ENCODE data around the gene CTLA4. TPM values are rescaled to one million over a fixed set of nuclear protein-coding genes. Genes with fewer than 3 reads are reported as not detected.

The CTLA4 gene
- polyA plus RNA-seq, 3 donors: 0.08 TPM; not detected in 2

- H2AFZ ChIP-seq (ENCODE audit: insufficient read depth, low read depth, low read length, poor library complexity, severe bottlenecking): no peak overlapping the region
- no peaks in the 10 kb centered on the region for H3K9me3 Mint-ChIP-seq
- peaks cover 25 to 30% of the 10 kb centered on the region in 2 donors for H3K4me1 ChIP-seq (ENCODE audit: control insufficient read depth in 1 of 2, insufficient read depth in 2 of 2, low read length in 2 of 2)
- intact Hi-C loops (cut with micrococcal nuclease): loop anchor here in 1 of 2 donors (5.0 kb wide), 1 partner anchor 422 kb away; no protein-coding TSS in a partner anchor
- no peak overlapping the region for H3K4me3 Mint-ChIP-seq
- H4K20me1 ChIP-seq (ENCODE audit: insufficient read depth, low read length): no peaks in the 10 kb centered on the region
- H3K27ac Mint-ChIP-seq: peak overlapping the region in 2 of 7 donors; percentile 26 to 49
- H3K4me1 Mint-ChIP-seq: peaks cover 27% of the 10 kb centered on the region
- H3K79me2 ChIP-seq (ENCODE audit: insufficient read depth, low read length): no peaks in the 10 kb centered on the region
- no peak overlapping the region for H3K9ac ChIP-seq (ENCODE audit: insufficient read depth, low read length, poor library complexity, severe bottlenecking)
- peak overlapping the region; percentile 35 for H3K4me2 ChIP-seq (replicated peaks; ENCODE audit: extremely low read depth, low read length, poor library complexity, severe bottlenecking)
- peaks cover 0 to 2% (median 0%) of the 10 kb centered on the region in 3 donors for H3K27me3 Mint-ChIP-seq (ENCODE audit: low read depth in 3 of 3)
- DNase-seq: no peak
- no peak overlapping the region for H3K4me3 ChIP-seq (replicated peaks in 1 of 3; ENCODE audit: low read depth in 2 of 3, low read length in 3 of 3)
- no peaks in the 10 kb centered on the region for H3K27me3 ChIP-seq (ENCODE audit: control insufficient read depth in 2 of 2, insufficient read depth in 2 of 2, low read length in 2 of 2)
- no peak overlapping the region for H3K27ac ChIP-seq (ENCODE audit: low read depth in 1 of 2, low read length in 2 of 2)
- TF ChIP-seq CTCF (IDR thresholded peaks at IDR 0.05): no peak
- no peaks in the 10 kb centered on the region for H3K36me3 ChIP-seq (replicated peaks in 1 of 2; ENCODE audit: control insufficient read depth in 1 of 2, insufficient read depth in 2 of 2, low read length in 2 of 2)
- no peaks in the 10 kb centered on the region for H3K36me3 Mint-ChIP-seq
- 83% methylated on average over 3 of the region's 8 CpGs for WGBS (ENCODE audit: insufficient coverage)
- H3K9me3 ChIP-seq (replicated peaks in 1 of 2; ENCODE audit: control insufficient read depth in 1 of 2, insufficient read depth in 1 of 2, low read length in 2 of 2): no peaks in the 10 kb centered on the region
Observed at GRCh38 chr2:203913947-203914346, 46.4 kb downstream of the CTLA4 start.

GRCh38 chr2:203914546-203915182 is 47.1 kb downstream of the CTLA4 start:
- Histone ChIP-seq H3K4me3 (replicated peaks in 1 of 3; ENCODE audit: low read depth in 2 of 3, low read length in 3 of 3) (no peak overlapping the region), H3K4me1 (ENCODE audit: control insufficient read depth in 1 of 2, insufficient read depth in 2 of 2, low read length in 2 of 2) (peaks cover 18 to 23% of the 10 kb centered on the region in 2 donors), H2AFZ (ENCODE audit: insufficient read depth, low read depth, low read length, poor library complexity, severe bottlenecking) (no peak overlapping the region), H3K36me3 (replicated peaks in 1 of 2; ENCODE audit: control insufficient read depth in 1 of 2, insufficient read depth in 2 of 2, low read length in 2 of 2) (no peaks in the 10 kb centered on the region), H3K9ac (ENCODE audit: insufficient read depth, low read length, poor library complexity, severe bottlenecking) (no peak overlapping the region), H3K27me3 (ENCODE audit: control insufficient read depth in 2 of 2, insufficient read depth in 2 of 2, low read length in 2 of 2) (no peaks in the 10 kb centered on the region), H4K20me1 (ENCODE audit: insufficient read depth, low read length) (no peaks in the 10 kb centered on the region), H3K79me2 (ENCODE audit: insufficient read depth, low read length) (no peaks in the 10 kb centered on the region), H3K27ac (ENCODE audit: low read depth in 1 of 2, low read length in 2 of 2) (no peak overlapping the region), H3K9me3 (replicated peaks in 1 of 2; ENCODE audit: control insufficient read depth in 1 of 2, insufficient read depth in 1 of 2, low read length in 2 of 2) (no peaks in the 10 kb centered on the region), H3K4me2 (replicated peaks; ENCODE audit: extremely low read depth, low read length, poor library complexity, severe bottlenecking) (peak overlapping the region; percentile 35)
- Mint-ChIP-seq H3K9me3 (no peaks in the 10 kb centered on the region), H3K4me1 (peaks cover 21% of the 10 kb centered on the region), H3K27ac (peak overlapping the region in 4 of 7 donors; percentile 7 to 50 (median 34)), H3K27me3 (ENCODE audit: low read depth in 3 of 3) (peaks cover 0 to 2% (median 0%) of the 10 kb centered on the region in 3 donors), H3K36me3 (no peaks in the 10 kb centered on the region), H3K4me3 (peak overlapping the region in 1 of 2 donors; percentile 47)
- 67% methylated on average over 1 of the region's 8 CpGs for WGBS (ENCODE audit: insufficient coverage)
- no peak for DNase-seq
- intact Hi-C loops (cut with micrococcal nuclease): loop anchor here in 1 of 2 donors (5.0 kb wide), 1 partner anchor 422 kb away; no protein-coding TSS in a partner anchor
- no peak for TF ChIP-seq CTCF (IDR thresholded peaks at IDR 0.05)

All from CD14-positive monocyte (primary cell).